ENCODE data around the gene VILL. TPM values are rescaled to one million over a fixed set of nuclear protein-coding genes. Genes with fewer than 3 reads are reported as not detected.

The VILL gene
- total RNA-seq, 4 donors from 2014 or later, result 1.8 to 18.7 (median 6.3) TPM

- H3K36me3 ChIP-seq, result no peaks in the 10 kb centered on the region
- H3K4me1 ChIP-seq, result peaks cover 5 to 8% of the 10 kb centered on the region in 2 donors
- no peak for DNase-seq
- no peaks in the 10 kb centered on the region for H3K9me3 ChIP-seq
- intact Hi-C loops (cut with DNase I; ENCODE audit: low total_unique reads), result no loop called here
- TF ChIP-seq CTCF (IDR thresholded peaks at IDR 0.05) (no peak), POLR2A (IDR thresholded peaks at IDR 0.05) (no peak)
- peak overlapping the region in 1 of 2 donors; percentile 90 for H3K27ac ChIP-seq
- H3K27me3 ChIP-seq, result no peaks in the 10 kb centered on the region
- no peak overlapping the region for H3K4me3 ChIP-seq
Measured at GRCh38 chr3:37997342-37997741, 6.8 kb downstream of the VILL start.

- Histone ChIP-seq H3K4me1 (peaks cover 5 to 8% of the 10 kb centered on the region in 2 donors), H3K9me3 (no peaks in the 10 kb centered on the region), H3K4me3 (peak overlapping the region in 1 of 2 donors; percentile 48), H3K27ac (peak overlapping the region; percentile 88 to 90), H3K27me3 (no peaks in the 10 kb centered on the region), H3K36me3 (no peaks in the 10 kb centered on the region)
- DNase-seq, result peak in 1 of 2 donors; percentile 43
- TF ChIP-seq CTCF (IDR thresholded peaks at IDR 0.05) (no peak), POLR2A (IDR thresholded peaks at IDR 0.05) (no peak)
- intact Hi-C loops (cut with DNase I; ENCODE audit: low total_unique reads), result no loop called here
Measured at GRCh38 chr3:37997791-37998370, 7.3 kb downstream of the VILL start.

- no peak for DNase-seq
- intact Hi-C loops (cut with DNase I; ENCODE audit: low total_unique reads), result loop anchor here (10.0 kb wide), 1 partner anchor 145 kb away; no protein-coding TSS in a partner anchor
Measured at GRCh38 chr3:37999836-38000235, 9.2 kb downstream of the VILL start.

GRCh38 chr3:38000242-38000916 is 9.8 kb downstream of the VILL start:
- intact Hi-C loops (cut with DNase I; ENCODE audit: low total_unique reads), result loop anchor here (10.0 kb wide), 1 partner anchor 146 kb away; no protein-coding TSS in a partner anchor
- TF ChIP-seq POLR2A (IDR thresholded peaks at IDR 0.05) (no peak), CTCF (IDR thresholded peaks at IDR 0.05) (no peak)
- Histone ChIP-seq H3K4me1 (peaks cover 3 to 5% of the 10 kb centered on the region in 2 donors), H3K27ac (no peak overlapping the region), H3K4me3 (no peak overlapping the region), H3K36me3 (no peaks in the 10 kb centered on the region), H3K9me3 (no peaks in the 10 kb centered on the region), H3K27me3 (no peaks in the 10 kb centered on the region)
- peak in 1 of 2 donors; percentile 14 for DNase-seq

More at GRCh38 chr3:37999836-38000235, 9.2 kb downstream of the VILL start:
- no peaks in the 10 kb centered on the region for H3K9me3 ChIP-seq
- H3K27me3 ChIP-seq, result no peaks in the 10 kb centered on the region
- H3K4me1 ChIP-seq, result peaks cover 4 to 5% of the 10 kb centered on the region in 2 donors
- TF ChIP-seq POLR2A (IDR thresholded peaks at IDR 0.05) (no peak), CTCF (IDR thresholded peaks at IDR 0.05) (no peak)
- H3K36me3 ChIP-seq, result no peaks in the 10 kb centered on the region
- no peak overlapping the region for H3K27ac ChIP-seq
- no peak overlapping the region for H3K4me3 ChIP-seq

- H3K27me3 ChIP-seq, result no peaks in the 10 kb centered on the region
- H3K4me1 ChIP-seq, result peaks cover 3 to 5% of the 10 kb centered on the region in 2 donors
- DNase-seq, result peak in 1 of 2 donors; percentile 10
- H3K36me3 ChIP-seq, result no peaks in the 10 kb centered on the region
- intact Hi-C loops (cut with DNase I; ENCODE audit: low total_unique reads), result loop anchor here (10.0 kb wide), 1 partner anchor 146 kb away; no protein-coding TSS in a partner anchor
- no peak overlapping the region for H3K4me3 ChIP-seq
- H3K27ac ChIP-seq, result no peak overlapping the region
- TF ChIP-seq POLR2A (IDR thresholded peaks at IDR 0.05) (no peak), CTCF (IDR thresholded peaks at IDR 0.05) (no peak)
- no peaks in the 10 kb centered on the region for H3K9me3 ChIP-seq
Measured at GRCh38 chr3:38000965-38001455, 10.4 kb downstream of the VILL start.
